H9 (cell line): ENCODE measurements around the gene DUOX2. TPM values are rescaled to one million over a fixed set of nuclear protein-coding genes. Genes with fewer than 3 reads are reported as not detected.

Experiments
- total RNA-seq: library from RNA; stranded (reverse); gene quantifications from 2 replicates; pipeline ENCODE4 v1.2.1, GENCODE V29; 2021

Gene DUOX2
- total RNA-seq, 1 experiment from 2014 or later = 0.42 TPM

Other genes with a start within 250 kb of the DUOX2 start
- gene TERB2, start 157.5 kb downstream of the DUOX2 start, total RNA-seq = not detected in 2 replicates
- 35.2 and 37.9 TPM in 2 replicates for gene SORD, start 91.0 kb downstream of the DUOX2 start, total RNA-seq
- gene DUOXA2, start 154 bp upstream of the DUOX2 start, total RNA-seq = not detected in 2 replicates
- 1.2 and 1.3 TPM in 2 replicates for gene DUOXA1, start 15.7 kb upstream of the DUOX2 start, total RNA-seq
- 2.3 and 2.6 TPM in 2 replicates for gene DUOX1, start 15.8 kb upstream of the DUOX2 start, total RNA-seq
- 21.7 and 22.3 TPM in 2 replicates for gene SHF, start 73.8 kb upstream of the DUOX2 start, total RNA-seq
- gene SLC28A2, start 138.1 kb upstream of the DUOX2 start, total RNA-seq = not detected in 2 replicates